BLaER1 treated with 17β-estradiol and CSF1 and Interleukin-3, amounts not matched to agents 10 nM and 100 nM (cell line): Measurements from ENCODE around the gene SH2D2A.

Experiments
- H3K27ac ChIP-seq, 11 experiments: shearing (Covaris generic); formaldehyde crosslinking; 2 replicates each; pipeline ENCODE4 v1.8.1; 2022
- H3K27me3 ChIP-seq, 11 experiments: shearing (Covaris generic); formaldehyde crosslinking; 2 replicates each; pipeline ENCODE4 v1.8.1; 2022
- H3K36me3 ChIP-seq, 11 experiments: shearing (Covaris generic); formaldehyde crosslinking; 2 replicates each; pipeline ENCODE4 v1.8.1; 2022
- H3K4me1 ChIP-seq, 10 experiments: shearing (Covaris generic); formaldehyde crosslinking; 2 replicates each; pipeline ENCODE4 v1.8.1; 2022
- H3K4me2 ChIP-seq, 11 experiments: shearing (Covaris generic); formaldehyde crosslinking; 2 replicates each; pipeline ENCODE4 v1.8.1; 2022
- H3K4me3 ChIP-seq, 10 experiments: shearing (Covaris generic); formaldehyde crosslinking; 2 replicates each; pipeline ENCODE4 v1.8.1; 2022
- H3K9ac ChIP-seq, 11 experiments: shearing (Covaris generic); formaldehyde crosslinking; 2 replicates each; pipeline ENCODE4 v1.8.1; 2022
- H3K9me3 ChIP-seq, 11 experiments: shearing (Covaris generic); formaldehyde crosslinking; replicated peaks in 1 of 11; 2 replicates each; pipeline ENCODE4 v1.8.1; 2022
- H4K20me1 ChIP-seq, 11 experiments: shearing (Covaris generic); formaldehyde crosslinking; 2 replicates each; pipeline ENCODE4 v1.8.1; 2022
- Cebpa-rat ChIP-seq, 11 experiments: shearing (Covaris generic); IDR thresholded peaks; 2 replicates each; pipeline ENCODE4 v1.8.1; 2022

The SH2D2A gene

DNA sequence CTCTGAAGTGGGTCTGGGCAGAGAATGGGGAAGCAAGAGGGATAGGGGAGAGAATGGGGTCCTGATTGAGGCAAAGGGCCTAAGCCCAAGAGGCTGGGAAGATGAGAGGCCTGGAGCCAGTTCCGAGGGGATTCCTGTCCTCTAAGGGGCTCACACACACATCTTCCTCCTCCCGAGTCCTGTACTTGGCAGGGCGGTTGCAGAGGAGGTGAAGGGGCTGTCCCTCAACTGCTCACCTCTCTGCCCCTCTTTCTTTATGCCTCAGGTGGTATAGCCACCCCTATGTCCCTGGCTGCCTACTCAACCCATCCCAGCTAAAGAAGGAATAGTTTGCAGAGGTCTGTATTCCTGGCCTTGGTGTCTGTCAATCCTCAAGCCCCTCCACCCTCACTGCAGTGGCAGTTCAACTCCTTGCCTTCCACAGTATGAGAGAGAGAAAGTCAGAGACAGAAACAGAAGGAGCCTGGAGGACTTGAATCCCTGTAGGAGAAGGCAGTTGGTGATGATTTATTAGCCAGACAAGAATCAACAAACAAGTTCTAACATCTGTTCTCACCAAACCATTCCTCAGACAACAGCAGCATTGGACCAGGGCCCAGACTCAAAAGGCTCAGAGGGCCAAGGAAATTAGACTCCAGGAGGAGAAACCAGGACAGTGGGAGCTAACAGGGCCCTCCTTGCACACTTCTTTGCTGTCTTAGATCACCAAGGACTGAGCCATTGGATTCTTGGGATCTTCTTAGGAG, 10.7 kb downstream of the SH2D2A start:
- peaks cover 11 to 33% (median 22%) of the 10 kb centered on the region in 11 experiments for H3K36me3 ChIP-seq
- peak overlapping the region in 4 of 11 experiments; percentile 0 to 38 (median 28); a peak in 8 of 22 replicates for H3K27ac ChIP-seq
- peaks cover 62 to 91% (median 71%) of the 10 kb centered on the region in 10 experiments for H3K4me1 ChIP-seq
- peaks cover 0 to 17% (median 0%) of the 10 kb centered on the region in 11 experiments; a peak in 6 of 22 replicates for H4K20me1 ChIP-seq
- no peak overlapping the region; a peak in 1 of 22 replicates for H3K9ac ChIP-seq
- no peak for TF ChIP-seq Cebpa-rat (IDR thresholded peaks at IDR 0.05)
- no peaks in the 10 kb centered on the region for H3K9me3 ChIP-seq
- H3K27me3 ChIP-seq = no peaks in the 10 kb centered on the region
- peak overlapping the region in 6 of 11 experiments; percentile 3 to 94 (median 87); a peak in 11 of 22 replicates for H3K4me2 ChIP-seq
- H3K4me3 ChIP-seq = no peak overlapping the region

DNA sequence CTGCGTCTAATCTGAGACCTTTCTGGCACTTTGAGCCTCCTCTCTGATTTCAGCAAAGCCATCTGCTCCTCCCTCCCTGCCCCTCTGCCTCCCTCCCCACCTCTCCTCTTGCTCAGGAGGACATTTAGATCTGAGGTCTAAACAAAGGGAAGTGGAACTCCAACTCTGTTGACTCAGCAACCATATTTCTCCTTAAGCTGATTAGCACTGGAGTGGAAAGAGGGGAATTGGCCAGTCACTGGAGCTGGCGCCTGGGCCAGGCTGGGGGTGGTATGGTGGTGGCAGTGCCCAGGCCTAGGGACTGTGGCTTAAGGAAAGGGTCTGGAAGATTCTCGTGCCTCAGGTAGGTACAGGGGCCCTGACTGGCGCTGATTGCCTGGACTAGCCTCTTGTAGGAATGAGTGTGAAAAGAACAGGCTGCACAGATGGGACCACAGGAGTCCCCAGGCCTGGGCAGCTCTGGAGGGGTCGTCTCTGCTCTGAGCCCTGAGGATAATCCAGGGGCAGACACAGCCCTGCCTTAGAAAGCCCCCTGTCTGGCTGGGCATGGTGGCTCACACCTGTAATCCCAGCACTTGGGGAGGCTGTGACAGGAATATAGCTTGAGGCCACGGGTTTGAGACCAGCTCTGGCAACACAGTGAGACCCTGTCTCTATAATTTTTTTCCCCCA, 11.9 kb downstream of the SH2D2A start:
- Histone ChIP-seq H3K4me3 (no peak overlapping the region), H3K27me3 (no peaks in the 10 kb centered on the region), H3K36me3 (peaks cover 24 to 46% (median 32%) of the 10 kb centered on the region in 11 experiments), H4K20me1 (peaks cover 0 to 19% (median 4%) of the 10 kb centered on the region in 11 experiments; a peak in 8 of 22 replicates), H3K4me2 (peak overlapping the region; percentile 25 to 94 (median 64); a peak in 21 of 22 replicates), H3K9ac (peak overlapping the region in 9 of 11 experiments; percentile 2 to 69 (median 50); a peak in 10 of 22 replicates), H3K4me1 (peaks cover 62 to 92% (median 73%) of the 10 kb centered on the region in 10 experiments), H3K9me3 (no peaks in the 10 kb centered on the region), H3K27ac (peak overlapping the region; percentile 24 to 83 (median 59); a peak in 17 of 22 replicates)
- TF ChIP-seq Cebpa-rat (IDR thresholded peaks at IDR 0.05) = no peak

DNA sequence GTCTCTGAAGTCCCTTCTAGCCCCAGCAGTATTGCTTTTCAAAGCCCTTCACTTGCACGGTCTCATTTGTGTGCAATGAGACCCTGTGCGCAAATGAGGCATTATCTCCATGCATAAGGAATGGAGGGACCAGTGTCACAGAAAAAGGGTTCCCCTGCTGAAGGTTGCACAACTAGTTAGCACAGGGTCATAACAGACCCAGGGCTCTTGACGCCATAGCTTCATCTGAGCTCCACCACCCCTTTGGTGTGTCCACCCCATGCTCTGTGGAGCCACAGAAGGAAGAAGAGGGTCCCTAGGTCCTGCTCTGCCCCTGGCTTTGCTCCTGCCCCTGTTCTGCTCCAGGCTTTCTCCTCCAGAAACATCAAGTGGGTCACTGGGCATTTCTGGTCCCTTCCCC, 12.6 kb downstream of the SH2D2A start:
- 0 out of 22 replicates have a peak, but pooled peaks of 1 of the 11 experiments have one; percentile 8 for TF ChIP-seq Cebpa-rat (IDR thresholded peaks at IDR 0.05)
- no peaks in the 10 kb centered on the region for H3K9me3 ChIP-seq
- H3K4me2 ChIP-seq = peak overlapping the region; percentile 25 to 94 (median 64); a peak in 20 of 22 replicates
- peaks cover 61 to 85% (median 69%) of the 10 kb centered on the region in 10 experiments for H3K4me1 ChIP-seq
- H3K27ac ChIP-seq = peak overlapping the region in 7 of 11 experiments; percentile 26 to 83 (median 55); a peak in 12 of 22 replicates
- H3K27me3 ChIP-seq = no peaks in the 10 kb centered on the region
- no peak overlapping the region for H3K4me3 ChIP-seq
- H4K20me1 ChIP-seq = peaks cover 0 to 19% (median 4%) of the 10 kb centered on the region in 11 experiments; a peak in 8 of 22 replicates
- peaks cover 30 to 51% (median 39%) of the 10 kb centered on the region in 11 experiments for H3K36me3 ChIP-seq
- peak overlapping the region in 6 of 11 experiments; percentile 21 to 36 (median 28); a peak in 5 of 22 replicates for H3K9ac ChIP-seq

DNA sequence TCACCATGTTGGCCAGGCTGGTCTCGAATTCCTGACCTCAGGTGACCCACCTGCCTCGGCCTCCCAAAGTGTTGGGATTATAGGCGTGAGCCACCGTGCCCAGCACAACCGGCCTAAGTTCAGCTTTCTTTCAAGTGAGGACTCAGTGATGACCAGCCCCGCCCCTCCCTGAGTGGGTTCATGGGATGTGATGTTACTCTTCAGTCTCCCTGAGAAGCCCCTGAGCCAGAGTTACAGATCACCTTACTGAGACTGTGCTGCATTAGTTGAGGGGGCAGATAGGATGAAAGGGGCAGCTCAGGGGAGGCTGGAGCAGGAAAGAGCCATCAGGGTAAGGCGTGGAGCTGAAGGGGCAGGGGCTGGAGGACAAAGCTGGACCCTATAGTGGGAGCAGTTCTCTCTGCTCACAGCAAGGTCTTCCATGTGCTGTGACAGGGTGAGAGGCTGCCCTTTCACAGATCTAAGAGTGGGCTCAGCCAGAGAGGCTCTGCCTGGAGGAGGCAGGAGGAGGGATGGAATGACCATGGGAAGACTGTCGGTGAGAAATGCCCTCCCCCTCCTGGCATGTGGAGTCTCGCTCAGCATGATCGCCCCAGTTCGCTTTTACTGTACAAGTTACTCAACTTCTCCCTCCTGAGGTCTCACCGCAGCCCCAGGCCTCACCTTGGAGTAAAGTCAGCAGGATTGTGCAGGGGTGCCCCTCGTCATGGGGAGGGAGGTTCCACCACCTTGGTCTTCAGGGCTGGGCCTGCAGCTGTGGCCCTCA, 13.4 kb downstream of the SH2D2A start:
- Histone ChIP-seq H3K4me3 (no peak overlapping the region), H3K9me3 (no peaks in the 10 kb centered on the region), H3K27me3 (no peaks in the 10 kb centered on the region), H3K27ac (peak overlapping the region in 5 of 11 experiments; percentile 10 to 83 (median 66); a peak in 10 of 22 replicates), H3K36me3 (peaks cover 37 to 58% (median 46%) of the 10 kb centered on the region in 11 experiments), H3K9ac (peak overlapping the region in 7 of 11 experiments; percentile 1 to 33 (median 23); a peak in 4 of 22 replicates), H4K20me1 (peaks cover 0 to 21% (median 4%) of the 10 kb centered on the region in 11 experiments; a peak in 9 of 22 replicates), H3K4me2 (peak overlapping the region; percentile 19 to 94 (median 64); a peak in 21 of 22 replicates), H3K4me1 (peaks cover 53 to 78% (median 63%) of the 10 kb centered on the region in 10 experiments)
- no peak for TF ChIP-seq Cebpa-rat (IDR thresholded peaks at IDR 0.05)

DNA sequence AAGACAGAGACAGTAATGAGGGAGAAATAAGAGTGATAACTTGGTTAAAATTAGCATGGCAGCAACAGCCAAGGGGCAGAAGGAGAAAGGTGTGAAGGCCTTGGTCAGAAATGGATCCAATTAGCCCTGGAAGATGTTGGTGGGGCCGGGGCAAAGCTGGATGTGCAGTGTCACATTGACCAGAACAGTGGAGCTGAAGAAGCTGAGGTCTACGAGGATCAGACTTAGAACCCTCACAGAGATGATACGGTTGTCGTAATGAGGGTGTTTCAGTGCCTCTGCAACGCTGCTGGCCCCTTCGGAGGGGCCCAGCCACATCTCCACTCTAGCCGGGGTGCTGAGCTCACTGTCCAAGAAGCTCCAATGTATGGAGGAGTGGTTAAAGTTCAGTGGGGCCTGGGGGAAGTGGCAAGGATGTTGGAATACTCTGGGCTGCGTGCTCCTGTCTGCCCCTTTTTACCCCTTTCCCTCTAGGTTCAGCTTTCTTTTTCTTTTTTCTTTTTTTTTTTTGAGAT, 14.2 kb downstream of the SH2D2A start:
- Histone ChIP-seq H3K27me3 (no peaks in the 10 kb centered on the region), H3K4me1 (peaks cover 45 to 70% (median 55%) of the 10 kb centered on the region in 10 experiments), H3K4me2 (peak overlapping the region in 8 of 11 experiments; percentile 19 to 92 (median 63); a peak in 14 of 22 replicates), H3K9me3 (no peaks in the 10 kb centered on the region), H4K20me1 (peaks cover 0 to 27% (median 6%) of the 10 kb centered on the region in 11 experiments; a peak in 12 of 22 replicates), H3K27ac (no peak overlapping the region), H3K36me3 (peaks cover 45 to 65% (median 54%) of the 10 kb centered on the region in 11 experiments), H3K4me3 (no peak overlapping the region), H3K9ac (peak overlapping the region in 1 of 11 experiments; percentile 29; a peak in 1 of 22 replicates)
- TF ChIP-seq Cebpa-rat (IDR thresholded peaks at IDR 0.05) = no peak

DNA sequence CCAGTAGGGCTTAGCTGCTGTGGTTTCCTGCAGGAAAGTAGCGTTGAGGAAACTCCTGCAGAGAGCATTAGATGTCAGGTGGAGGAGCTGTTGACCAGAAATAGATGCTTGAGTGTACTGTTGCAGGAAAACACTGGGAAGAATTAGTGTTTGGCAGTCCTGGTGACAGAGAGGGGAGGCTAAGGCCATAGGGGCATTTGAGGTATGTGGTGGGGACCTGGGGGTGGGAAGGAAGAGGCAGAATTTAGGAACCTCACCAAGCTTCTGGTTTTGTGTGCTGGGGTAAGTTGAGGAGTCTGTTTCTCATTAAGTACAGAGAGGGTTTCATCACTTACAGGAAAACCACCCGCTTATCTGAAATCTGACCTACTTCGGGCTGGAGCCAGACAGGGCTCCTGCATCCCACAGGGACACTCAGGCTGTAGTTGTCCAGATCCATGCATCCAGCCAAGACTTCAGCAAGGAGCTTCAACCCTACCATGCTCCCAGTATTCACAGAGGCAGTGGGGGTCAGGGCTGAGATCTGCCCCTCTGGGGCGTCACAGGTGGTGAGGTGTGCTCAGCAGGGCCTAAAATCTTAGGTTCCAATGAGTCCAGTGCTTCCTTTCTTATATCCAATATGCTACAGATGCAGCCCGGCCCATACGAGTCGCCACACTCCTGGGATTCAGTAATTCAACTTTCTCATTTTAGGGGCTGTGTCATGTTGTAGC, 15.1 kb downstream of the SH2D2A start:
- Histone ChIP-seq H3K36me3 (peaks cover 53 to 70% (median 63%) of the 10 kb centered on the region in 11 experiments), H3K4me2 (peak overlapping the region in 10 of 11 experiments; percentile 11 to 92 (median 18); a peak in 15 of 22 replicates), H3K27ac (no peak overlapping the region), H3K9me3 (no peaks in the 10 kb centered on the region), H3K27me3 (no peaks in the 10 kb centered on the region), H3K4me1 (peaks cover 42 to 61% (median 48%) of the 10 kb centered on the region in 10 experiments), H4K20me1 (peaks cover 7 to 34% (median 13%) of the 10 kb centered on the region in 11 experiments; a peak in 17 of 22 replicates), H3K4me3 (no peak overlapping the region), H3K9ac (peak overlapping the region in 2 of 11 experiments; percentile 7 to 17; a peak in 2 of 22 replicates)
- no peak for TF ChIP-seq Cebpa-rat (IDR thresholded peaks at IDR 0.05)

DNA sequence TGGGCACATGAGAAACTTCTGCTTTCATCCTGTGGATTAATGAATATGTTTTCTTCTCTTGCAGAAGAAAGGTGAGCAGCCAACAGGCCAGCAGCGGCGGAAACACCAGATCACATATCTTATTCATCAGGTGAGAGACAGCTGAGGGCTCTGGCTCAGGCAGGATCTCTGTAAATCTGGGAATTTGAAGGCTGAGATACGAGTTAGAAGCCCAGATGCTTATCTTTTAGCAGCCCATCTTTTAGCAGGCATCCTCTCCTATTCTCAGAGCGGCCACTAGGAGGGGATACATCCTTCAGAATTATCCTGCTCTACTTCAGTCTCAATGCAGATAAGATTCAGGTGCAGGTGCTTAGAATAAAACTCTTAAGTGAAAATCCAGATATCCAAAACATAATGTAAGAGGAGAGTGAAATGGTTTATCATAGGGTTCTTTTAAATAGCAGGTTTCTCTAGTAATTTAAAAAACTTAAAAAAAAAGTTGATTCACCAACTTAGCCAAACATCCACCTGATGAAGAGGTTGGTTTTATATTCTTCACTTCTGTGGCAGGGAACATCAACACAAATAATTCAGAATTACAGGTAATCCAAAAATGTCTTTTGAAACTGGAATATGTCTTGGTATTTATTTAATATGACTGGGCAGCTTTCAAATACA, 19.3 kb downstream of the SH2D2A start:
- no peak for TF ChIP-seq Cebpa-rat (IDR thresholded peaks at IDR 0.05)
- Histone ChIP-seq H4K20me1 (peaks cover 15 to 60% (median 33%) of the 10 kb centered on the region in 11 experiments; a peak in 18 of 22 replicates), H3K4me1 (peaks cover 4 to 19% (median 17%) of the 10 kb centered on the region in 10 experiments; a peak in 18 of 20 replicates)

More for the DNA sequence above, 19.3 kb downstream of the SH2D2A start:
- Histone ChIP-seq H3K9me3 (no peaks in the 10 kb centered on the region), H3K36me3 (peaks cover 95 to 100% (median 98%) of the 10 kb centered on the region in 11 experiments), H3K4me2 (no peak overlapping the region), H3K9ac (no peak overlapping the region), H3K4me3 (no peak overlapping the region), H3K27me3 (no peaks in the 10 kb centered on the region), H3K27ac (no peak overlapping the region)
